OCI-LY7 (cell line): ENCODE measurements around the gene PPM1M. TPM values are rescaled to one million over a fixed set of nuclear protein-coding genes. Genes with fewer than 3 reads are reported as not detected.
A peak's percentile ranks its signal among the peaks of the same experiment; 100 is the strongest.

Source experiments
- BruUV-seq: library from RNA; stranded (reverse); fragments of 400-500 nt; replicated peaks from 2 replicates; lab custom pipeline; 2021; lab: Mats Ljungman, UMichigan
- CTCF ChIA-PET: fragments of 300-600 bp; sonication (Branson Sonifier 250); formaldehyde crosslinking; loops from one replicate; lab custom pipeline; 2022; ENCODE audit warnings: antibody characterized with exemption; ENCODE audit not compliant: unreplicated experiment; lab: Charles Lee
- POLR2A ChIA-PET: fragments of 300-600 bp; sonication (Branson Sonifier 250); formaldehyde crosslinking; loops from one replicate; lab custom pipeline; 2022; ENCODE audit warnings: antibody characterized with exemption; lab: Charles Lee
- DNase-seq: peaks from one replicate; pipeline ENCODE4 v3.0.0-alpha.2; 2015; ENCODE audit warnings: low spot score
- H2AFZ ChIP-seq: fragments of 200-600 bp; sonication (generic), shearing (Covaris generic); 2 replicates; pipeline ENCODE4 v1.6.1; 2014; ENCODE audit warnings: mild to moderate bottlenecking, antibody characterized with exemption, low read length, moderate library complexity
- H3K27ac ChIP-seq: fragments of 200-600 bp; sonication (generic); 2 replicates; pipeline ENCODE4 v1.5.1; 2014; ENCODE audit warnings: mixed run types, low read depth, mild to moderate bottlenecking, moderate library complexity, low read length, inconsistent platforms; ENCODE audit not compliant: poor library complexity, severe bottlenecking
- H3K36me3 ChIP-seq: fragments of 200-600 bp; sonication (generic); 2 replicates; pipeline ENCODE4 v1.6.1; 2014; ENCODE audit warnings: mild to moderate bottlenecking, antibody characterized with exemption, low read length, moderate library complexity, mixed read lengths; ENCODE audit not compliant: insufficient read depth
- H3K4me1 ChIP-seq: fragments of 200-600 bp; sonication (generic); 2 replicates; pipeline ENCODE4 v1.5.1; 2014; ENCODE audit warnings: mild to moderate bottlenecking, low read length; ENCODE audit not compliant: insufficient read depth, poor library complexity, severe bottlenecking
- H3K4me2 ChIP-seq: fragments of 200-600 bp; sonication (generic); 2 replicates; pipeline ENCODE4 v1.6.1; 2014; ENCODE audit warnings: mild to moderate bottlenecking, low read length
- H3K4me3 ChIP-seq: fragments of 200-600 bp; sonication (generic); 2 replicates; pipeline ENCODE4 v1.5.1; 2014; ENCODE audit warnings: mild to moderate bottlenecking, low read depth, low read length; ENCODE audit not compliant: poor library complexity, severe bottlenecking
- H3K79me2 ChIP-seq: fragments of 200-600 bp; sonication (generic); 2 replicates; pipeline ENCODE4 v1.6.1; 2016; ENCODE audit warnings: low read depth, mild to moderate bottlenecking, low read length, moderate library complexity, mixed read lengths; ENCODE audit not compliant: insufficient read depth
- H3K9me2 ChIP-seq: fragments of 200-600 bp; sonication (generic); 2 replicates; pipeline ENCODE4 v1.6.1; 2016; ENCODE audit warnings: mild to moderate bottlenecking, low read length, mixed read lengths; ENCODE audit not compliant: insufficient read depth
- H3K9me3 ChIP-seq: fragments of 200-600 bp; sonication (generic); 2 replicates; pipeline ENCODE4 v1.6.1; 2014; ENCODE audit warnings: mild to moderate bottlenecking, mixed run types, low read length, mixed read lengths
- H4K20me1 ChIP-seq: fragments of 200-600 bp; sonication (generic); 2 replicates; pipeline ENCODE4 v1.6.1; 2014; ENCODE audit warnings: mild to moderate bottlenecking, antibody characterized with exemption, low read length, moderate library complexity, mixed read lengths; ENCODE audit not compliant: insufficient read depth
- EZH2phosphoT487 ChIP-seq: fragments of 200-600 bp; sonication (generic); IDR thresholded peaks from 2 replicates; pipeline ENCODE4 v1.6.1; 2018; ENCODE audit warnings: low read depth, borderline replicate concordance, mild to moderate bottlenecking, mixed run types, antibody characterized with exemption, low read length, moderate library complexity, mixed read lengths
- intact Hi-C: fragments of 100-400 bp; cut with micrococcal nuclease; formaldehyde crosslinking; loops from one replicate; pipeline ENCODE4 v1.10.0; 2022; ENCODE audit not compliant: unreplicated experiment
- total RNA-seq, 2 experiments: library from RNA; depleted of rRNA in 1 of 2; stranded (reverse); fragments of >200 nt in 1 of 2; shearing (Covaris generic) in 1 of 2; gene quantifications; 2 replicates each; pipeline ENCODE4 v1.2.3, GENCODE V29; 2014 to 2022
- TF ChIP-seq, protein P1 (sequence below): fragments of 200-600 bp; sonication (generic); conservative IDR thresholded peaks from 2 replicates; pipeline ENCODE4 v1.5.1; 2014; ENCODE audit warnings: mild to moderate bottlenecking, antibody characterized with exemption, low read length, moderate library complexity, mixed read lengths

Gene PPM1M
- total RNA-seq, 2 experiments from 2014 or later: 4.4 to 15.6 TPM

- Histone ChIP-seq H3K36me3 (peaks cover 80% of the 10 kb centered on the region), H3K4me1 (peaks cover 15% of the 10 kb centered on the region), H2AFZ (no peak overlapping the region), H3K4me2 (no peak overlapping the region), H3K27ac (no peak overlapping the region), H3K79me2 (peaks cover 9% of the 10 kb centered on the region; the same call in 1 of the 2 replicates), H3K4me3 (no peak overlapping the region), H3K9me3 (no peaks in the 10 kb centered on the region), H3K9me2 (no peaks in the 10 kb centered on the region), H4K20me1 (no peaks in the 10 kb centered on the region; the same call in 1 of the 2 replicates)
- no peak for TF ChIP-seq EZH2phosphoT487
- TF ChIP-seq, protein P1, sequence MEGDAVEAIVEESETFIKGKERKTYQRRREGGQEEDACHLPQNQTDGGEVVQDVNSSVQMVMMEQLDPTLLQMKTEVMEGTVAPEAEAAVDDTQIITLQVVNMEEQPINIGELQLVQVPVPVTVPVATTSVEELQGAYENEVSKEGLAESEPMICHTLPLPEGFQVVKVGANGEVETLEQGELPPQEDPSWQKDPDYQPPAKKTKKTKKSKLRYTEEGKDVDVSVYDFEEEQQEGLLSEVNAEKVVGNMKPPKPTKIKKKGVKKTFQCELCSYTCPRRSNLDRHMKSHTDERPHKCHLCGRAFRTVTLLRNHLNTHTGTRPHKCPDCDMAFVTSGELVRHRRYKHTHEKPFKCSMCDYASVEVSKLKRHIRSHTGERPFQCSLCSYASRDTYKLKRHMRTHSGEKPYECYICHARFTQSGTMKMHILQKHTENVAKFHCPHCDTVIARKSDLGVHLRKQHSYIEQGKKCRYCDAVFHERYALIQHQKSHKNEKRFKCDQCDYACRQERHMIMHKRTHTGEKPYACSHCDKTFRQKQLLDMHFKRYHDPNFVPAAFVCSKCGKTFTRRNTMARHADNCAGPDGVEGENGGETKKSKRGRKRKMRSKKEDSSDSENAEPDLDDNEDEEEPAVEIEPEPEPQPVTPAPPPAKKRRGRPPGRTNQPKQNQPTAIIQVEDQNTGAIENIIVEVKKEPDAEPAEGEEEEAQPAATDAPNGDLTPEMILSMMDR: no peak
- BruUV-seq: no TSS peak
- ChIA-PET CTCF (no interaction called here), POLR2A (interaction anchor here (0.6 to 2.2 kb wide), 3 partner anchors 10 to 58 kb away, joined by 3 to 8 read pairs (median 6); no protein-coding TSS in a partner anchor)
- no peak for DNase-seq
- intact Hi-C loops: no loop called here
Observed at GRCh38 chr3:52218937-52219650, 26.5 kb upstream of the PPM1M start.

DNA sequence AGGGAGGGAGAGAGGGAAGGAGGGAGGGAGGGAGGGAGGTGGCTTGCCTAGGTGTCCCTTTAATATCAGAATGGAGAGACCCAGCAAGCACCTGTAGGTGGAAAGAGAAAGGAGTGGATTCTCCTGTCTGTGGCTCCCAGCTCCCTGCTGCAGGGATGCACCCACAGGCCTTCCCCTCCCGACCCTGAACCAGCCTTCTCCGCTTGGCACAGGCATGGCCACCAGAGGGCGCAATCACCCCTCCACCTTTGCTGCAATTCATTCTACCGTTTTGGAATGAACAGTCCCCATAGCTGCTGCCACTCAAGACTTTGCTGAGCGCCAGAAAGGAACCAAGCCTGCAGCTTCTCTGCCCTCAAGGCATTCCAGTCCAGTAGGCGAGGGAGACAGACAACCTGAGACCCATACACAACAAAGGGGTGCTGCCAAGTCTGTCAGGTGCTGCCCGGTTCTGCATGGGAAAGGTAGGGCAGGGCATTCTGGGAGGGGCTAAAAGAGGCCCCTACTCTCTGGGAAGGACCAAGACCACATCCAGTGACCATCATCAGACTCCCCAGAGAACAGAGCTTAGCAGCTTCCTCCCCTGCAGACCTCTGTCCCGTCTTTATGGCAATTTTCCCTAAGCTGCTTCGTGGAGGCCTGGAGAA, 25.1 kb upstream of the PPM1M start:
- DNase-seq: peak; percentile 85

More for the DNA sequence above, 25.1 kb upstream of the PPM1M start:
- Histone ChIP-seq H3K27ac (peak overlapping the region; percentile 39), H3K9me3 (no peaks in the 10 kb centered on the region), H3K4me2 (peak overlapping the region; percentile 43; the same call in 1 of the 2 replicates), H3K36me3 (peaks cover 67% of the 10 kb centered on the region), H3K79me2 (peaks cover 22% of the 10 kb centered on the region; the same call in 1 of the 2 replicates), H3K9me2 (no peaks in the 10 kb centered on the region), H2AFZ (no peak overlapping the region), H3K4me1 (peaks cover 26% of the 10 kb centered on the region), H4K20me1 (no peaks in the 10 kb centered on the region; the same call in 1 of the 2 replicates), H3K4me3 (no peak overlapping the region)
- POLR2A ChIA-PET: interaction anchor here (0.6 to 2.2 kb wide), 4 partner anchors 11 to 119 kb away, joined by 3 to 8 read pairs (median 4); no protein-coding TSS in a partner anchor
- no peak for TF ChIP-seq EZH2phosphoT487
- TF ChIP-seq, protein P1: peak; percentile 93
- CTCF ChIA-PET: interaction anchor here (0.6 to 1.5 kb wide), 8 partner anchors 11 to 122 kb away, joined by 3 to 8 read pairs (median 3); partner anchors contain the start of gene WDR82
- intact Hi-C loops: loop anchor here (1.0 kb wide), 1 partner anchor 219 kb away; no protein-coding TSS in a partner anchor
- BruUV-seq: no TSS peak
